Mesothelial cell of epicardium (in vitro differentiated cells): ENCODE results near the gene MMRN1. TPM values are rescaled to one million over a fixed set of nuclear protein-coding genes. Genes with fewer than 3 reads are reported as not detected.
"Not testable (repeated sequence)": the region's sequence is repeated elsewhere in the genome, so short reads cannot be mapped to it uniquely, and the experiment has no call there.

Experiments used
- DNase-seq, 2 experiments: peaks; one replicate each; pipeline ENCODE4 v3.0.0; 2021; ENCODE audit warnings: low spot score in 2 of 2; ENCODE audit not compliant: unreplicated experiment in 2 of 2
- H3K27ac Mint-ChIP-seq: 2 replicates; pipeline ENCODE4 v1.8.0; 2021; ENCODE audit warnings: mixed read lengths
- H3K27me3 Mint-ChIP-seq: 2 replicates; pipeline ENCODE4 v1.8.0; 2021; ENCODE audit warnings: low read depth, mixed read lengths
- H3K36me3 Mint-ChIP-seq: 2 replicates; pipeline ENCODE4 v1.8.0; 2021; ENCODE audit warnings: mixed read lengths
- H3K4me1 Mint-ChIP-seq: 2 replicates; pipeline ENCODE4 v1.8.0; 2021; ENCODE audit warnings: mixed read lengths
- H3K4me3 Mint-ChIP-seq: 2 replicates; pipeline ENCODE4 v1.8.0; 2021; ENCODE audit warnings: mild to moderate bottlenecking, moderate library complexity, mixed read lengths
- H3K9me3 Mint-ChIP-seq: 2 replicates; pipeline ENCODE4 v1.8.0; 2021; ENCODE audit warnings: mixed read lengths
- CTCF ChIP-seq: fragments of 200-600 bp; sonication (generic); IDR thresholded peaks from one replicate; pipeline ENCODE4 v1.5.0; 2021; ENCODE audit warnings: antibody characterized with exemption; ENCODE audit not compliant: unreplicated experiment
- total RNA-seq: library from RNA; stranded (reverse); gene quantifications from 3 replicates; pipeline ENCODE4 v1.2.1, GENCODE V29; 2021

Gene MMRN1
- total RNA-seq, 1 donor from 2014 or later: not detected

DNA sequence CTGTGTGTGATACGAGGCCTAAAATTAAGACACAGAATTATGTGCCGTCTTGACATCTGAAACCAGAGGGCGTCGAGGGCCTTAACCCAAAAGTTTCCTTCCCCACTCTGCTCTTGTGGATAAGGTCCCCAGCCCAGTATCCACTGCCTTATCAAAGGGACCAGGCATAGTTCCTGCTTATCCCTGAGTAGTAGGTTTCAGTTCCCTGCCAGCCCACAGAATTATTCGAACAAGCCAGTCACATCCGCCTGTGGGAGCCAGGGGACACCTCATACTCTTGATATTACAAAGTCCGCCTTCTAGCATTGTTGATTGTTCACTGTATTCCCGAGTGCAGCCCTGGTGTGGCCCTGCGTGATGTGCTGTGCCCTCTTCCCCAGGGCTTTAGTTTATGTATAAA is 5.4 kb upstream of the MMRN1 start:
- no peaks in the 10 kb centered on the region for H3K27me3 Mint-ChIP-seq
- no peak for TF ChIP-seq CTCF
- DNase-seq: no peak
- no peak overlapping the region for H3K27ac Mint-ChIP-seq
- peaks cover 16% of the 10 kb centered on the region for H3K9me3 Mint-ChIP-seq
- no peaks in the 10 kb centered on the region for H3K4me1 Mint-ChIP-seq
- no peak overlapping the region for H3K4me3 Mint-ChIP-seq
- H3K36me3 Mint-ChIP-seq: peaks cover 2% of the 10 kb centered on the region

DNA sequence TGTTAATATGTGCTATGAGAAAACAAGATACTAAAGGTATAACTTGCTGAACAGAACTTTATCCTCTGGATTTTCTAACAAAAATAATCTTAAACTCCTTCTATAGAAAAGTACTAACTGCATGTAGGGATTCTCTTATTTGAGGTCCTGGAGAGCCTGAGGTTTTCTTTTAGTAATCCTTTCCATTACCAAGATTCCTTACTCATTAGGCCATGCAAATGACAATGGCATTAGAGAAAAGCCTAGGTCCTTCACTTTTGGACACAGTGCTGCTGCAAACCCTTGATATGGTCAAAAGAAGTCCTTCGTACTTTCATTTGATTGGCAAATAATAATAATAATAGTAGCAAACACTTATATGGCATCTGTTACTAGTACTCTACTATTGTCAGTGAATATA is 3.2 kb downstream of the MMRN1 start:
- DNase-seq: no peak
- Mint-ChIP-seq H3K4me1 (no peaks in the 10 kb centered on the region), H3K9me3 (no peaks in the 10 kb centered on the region), H3K36me3 (no peaks in the 10 kb centered on the region), H3K27ac (no peak overlapping the region), H3K4me3 (no peak overlapping the region), H3K27me3 (no peaks in the 10 kb centered on the region)
- TF ChIP-seq CTCF: no peak

- no peaks in the 10 kb centered on the region for H3K4me1 Mint-ChIP-seq
- TF ChIP-seq CTCF: no peak
- no peak overlapping the region for H3K27ac Mint-ChIP-seq
- no peaks in the 10 kb centered on the region for H3K27me3 Mint-ChIP-seq
- H3K36me3 Mint-ChIP-seq: no peaks in the 10 kb centered on the region
- no peak overlapping the region for H3K4me3 Mint-ChIP-seq
- no peaks in the 10 kb centered on the region for H3K9me3 Mint-ChIP-seq
- no peak for DNase-seq
These were observed 3.7 kb downstream of the MMRN1 start for GRCh38 chr4:89898304-89898716.

DNA sequence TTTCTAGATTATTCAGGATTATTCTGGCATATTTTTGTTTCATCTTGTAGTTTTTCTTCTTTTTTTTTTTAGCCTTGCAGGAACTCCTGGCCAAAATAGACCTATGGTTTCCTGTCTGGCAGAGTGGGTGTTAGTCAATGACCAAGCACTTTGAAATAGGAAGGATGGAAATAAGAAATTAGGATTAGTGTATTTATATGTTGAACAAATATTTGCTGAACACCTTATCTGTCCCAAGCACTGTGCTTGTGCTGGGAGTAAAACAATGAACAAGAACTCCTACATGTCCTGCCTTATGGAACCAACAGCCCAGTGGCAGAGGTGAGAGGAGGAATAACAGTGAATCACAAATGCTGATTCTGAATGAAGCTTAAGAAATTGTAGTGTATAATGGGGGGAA is 4.5 kb downstream of the MMRN1 start:
- H3K4me1 Mint-ChIP-seq: peaks cover 7% of the 10 kb centered on the region
- H3K36me3 Mint-ChIP-seq: no peaks in the 10 kb centered on the region
- H3K27me3 Mint-ChIP-seq: no peaks in the 10 kb centered on the region
- no peaks in the 10 kb centered on the region for H3K9me3 Mint-ChIP-seq
- TF ChIP-seq CTCF: no peak
- H3K4me3 Mint-ChIP-seq: no peak overlapping the region
- H3K27ac Mint-ChIP-seq: no peak overlapping the region
- DNase-seq: no peak

DNA sequence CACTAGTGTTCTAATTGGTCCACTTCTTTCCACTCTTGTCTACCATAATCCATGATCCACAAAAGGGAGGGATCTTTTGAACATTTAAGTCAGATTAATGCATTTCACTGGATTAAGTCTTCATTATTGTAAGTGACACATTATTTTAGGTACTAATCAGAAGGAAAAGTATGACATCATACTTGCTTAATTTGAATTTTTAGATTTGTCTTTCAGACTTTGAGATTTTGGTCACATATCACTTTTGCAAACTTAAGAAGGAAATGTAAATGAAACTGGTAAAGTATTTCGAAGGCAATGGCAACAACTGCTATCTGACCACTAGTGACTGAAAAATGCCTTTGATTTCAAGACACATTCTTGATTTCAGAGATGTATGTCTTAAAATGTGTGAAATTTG is 5.2 kb downstream of the MMRN1 start:
- TF ChIP-seq CTCF: no peak
- Mint-ChIP-seq H3K4me1 (peaks cover 7% of the 10 kb centered on the region), H3K27ac (no peak overlapping the region)

GRCh38 chr4:89901808-89902431 is 7.3 kb downstream of the MMRN1 start:
- not testable (repeated sequence) for H3K4me3 Mint-ChIP-seq, H3K9me3 Mint-ChIP-seq, H3K27ac Mint-ChIP-seq, H3K27me3 Mint-ChIP-seq, H3K4me1 Mint-ChIP-seq, H3K36me3 Mint-ChIP-seq
- peak; percentile 47 for TF ChIP-seq CTCF
- peak in 1 of 2 experiments; percentile 49 for DNase-seq

More for the DNA sequence above, 5.2 kb downstream of the MMRN1 start:
- H3K36me3 Mint-ChIP-seq: no peaks in the 10 kb centered on the region
- DNase-seq: no peak
- no peak overlapping the region for H3K4me3 Mint-ChIP-seq
- no peaks in the 10 kb centered on the region for H3K27me3 Mint-ChIP-seq
- H3K9me3 Mint-ChIP-seq: no peaks in the 10 kb centered on the region
